ENCODE data around the gene ZW10. TPM values are rescaled to one million over a fixed set of nuclear protein-coding genes. Genes with fewer than 3 reads are reported as not detected.
A peak's percentile ranks its signal among the peaks of the same experiment; 100 is the strongest.

ZW10 gene
- polyA plus RNA-seq, 1 donor from 2014 or later = 20.8 TPM

DNA sequence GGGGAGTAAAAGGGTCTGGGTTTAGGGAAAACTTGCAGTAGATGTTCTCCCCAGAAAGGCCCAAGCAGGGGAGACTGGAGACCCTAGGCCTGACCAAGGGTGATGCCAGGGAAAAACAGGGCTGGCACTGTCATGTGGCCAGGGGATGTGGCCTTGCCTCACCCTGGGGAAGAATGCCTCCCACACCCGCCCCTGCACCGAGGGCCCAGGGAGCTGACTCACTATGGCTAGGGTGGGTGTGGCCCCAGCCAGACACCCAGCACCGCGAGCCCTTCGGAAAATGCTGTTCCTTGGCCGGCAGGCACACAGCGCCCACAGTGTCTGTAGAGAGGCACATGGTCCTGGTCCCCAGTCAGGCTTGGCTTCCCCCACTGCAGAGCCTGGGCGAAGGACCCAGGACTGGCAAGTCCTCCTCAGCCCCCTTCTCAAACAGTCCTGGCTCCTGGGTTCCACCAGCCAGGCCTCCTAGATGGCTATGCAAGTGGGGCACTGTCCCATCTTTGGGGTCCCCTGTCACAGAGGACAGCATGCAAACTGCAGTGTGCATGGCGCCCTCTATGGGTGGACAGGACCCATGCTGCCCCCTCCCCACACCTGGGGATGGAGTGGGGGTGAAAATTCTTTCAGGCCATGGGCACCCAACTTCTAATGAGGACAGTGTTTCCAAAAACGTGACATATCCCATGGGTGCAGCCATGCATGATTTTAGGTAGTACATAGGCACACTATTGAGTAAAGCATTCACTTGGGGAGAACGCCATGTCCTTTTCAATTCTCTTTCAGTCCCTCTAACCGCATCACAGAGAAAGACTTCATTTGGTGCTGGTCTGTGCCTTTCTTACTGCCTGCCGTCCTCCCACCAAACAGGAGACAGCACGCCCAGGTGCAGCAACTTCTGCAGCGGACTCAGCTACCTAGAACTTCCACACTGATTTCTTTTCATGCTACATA, 82.6 kb downstream of the ZW10 start:
- Histone ChIP-seq H3K36me3 (ENCODE audit: insufficient read depth, low read length) (no peaks in the 10 kb centered on the region), H2AFZ (ENCODE audit: low read depth, low read length) (no peak overlapping the region), H3F3A (ENCODE audit: insufficient read depth, low read length, poor library complexity, severe bottlenecking) (no peaks in the 10 kb centered on the region), H3K9me2 (ENCODE audit: insufficient read depth, low read length) (no peaks in the 10 kb centered on the region), H3K4me3 (ENCODE audit: low read length) (no peak overlapping the region), H4K20me1 (ENCODE audit: insufficient read depth) (no peaks in the 10 kb centered on the region), H3K79me2 (replicated peaks; ENCODE audit: insufficient read depth, low read length) (no peaks in the 10 kb centered on the region), H3K27ac (ENCODE audit: low read length) (no peak overlapping the region), H3K27me3 (ENCODE audit: insufficient read depth, low read depth, low read length) (no peaks in the 10 kb centered on the region), H3K9ac (ENCODE audit: low read length) (no peak overlapping the region), H3K4me2 (ENCODE audit: low read length) (no peak overlapping the region), H3K9me3 (ENCODE audit: low read length) (no peaks in the 10 kb centered on the region)
- peak; percentile 14 for TF ChIP-seq CTCF (IDR thresholded peaks at IDR 0.05; ENCODE audit: poor library complexity, severe bottlenecking)
- TF ChIP-seq MXI1 (conservative IDR thresholded peaks at IDR 0.05; ENCODE audit: poor library complexity, severe bottlenecking) = no peak
- TF ChIP-seq SMC3 (conservative IDR thresholded peaks at IDR 0.05; ENCODE audit: poor library complexity) = no peak
- no peak for TF ChIP-seq EP300 (conservative IDR thresholded peaks at IDR 0.05; ENCODE audit: poor library complexity, severe bottlenecking)
- TF ChIP-seq EZH2 (IDR thresholded peaks at IDR 0.05; ENCODE audit: borderline replicate concordance, insufficient read depth, low read length, poor library complexity, severe bottlenecking) = no peak
- TF ChIP-seq POLR2AphosphoS5 (IDR thresholded peaks at IDR 0.05) = no peak
- TF ChIP-seq, protein P1, sequence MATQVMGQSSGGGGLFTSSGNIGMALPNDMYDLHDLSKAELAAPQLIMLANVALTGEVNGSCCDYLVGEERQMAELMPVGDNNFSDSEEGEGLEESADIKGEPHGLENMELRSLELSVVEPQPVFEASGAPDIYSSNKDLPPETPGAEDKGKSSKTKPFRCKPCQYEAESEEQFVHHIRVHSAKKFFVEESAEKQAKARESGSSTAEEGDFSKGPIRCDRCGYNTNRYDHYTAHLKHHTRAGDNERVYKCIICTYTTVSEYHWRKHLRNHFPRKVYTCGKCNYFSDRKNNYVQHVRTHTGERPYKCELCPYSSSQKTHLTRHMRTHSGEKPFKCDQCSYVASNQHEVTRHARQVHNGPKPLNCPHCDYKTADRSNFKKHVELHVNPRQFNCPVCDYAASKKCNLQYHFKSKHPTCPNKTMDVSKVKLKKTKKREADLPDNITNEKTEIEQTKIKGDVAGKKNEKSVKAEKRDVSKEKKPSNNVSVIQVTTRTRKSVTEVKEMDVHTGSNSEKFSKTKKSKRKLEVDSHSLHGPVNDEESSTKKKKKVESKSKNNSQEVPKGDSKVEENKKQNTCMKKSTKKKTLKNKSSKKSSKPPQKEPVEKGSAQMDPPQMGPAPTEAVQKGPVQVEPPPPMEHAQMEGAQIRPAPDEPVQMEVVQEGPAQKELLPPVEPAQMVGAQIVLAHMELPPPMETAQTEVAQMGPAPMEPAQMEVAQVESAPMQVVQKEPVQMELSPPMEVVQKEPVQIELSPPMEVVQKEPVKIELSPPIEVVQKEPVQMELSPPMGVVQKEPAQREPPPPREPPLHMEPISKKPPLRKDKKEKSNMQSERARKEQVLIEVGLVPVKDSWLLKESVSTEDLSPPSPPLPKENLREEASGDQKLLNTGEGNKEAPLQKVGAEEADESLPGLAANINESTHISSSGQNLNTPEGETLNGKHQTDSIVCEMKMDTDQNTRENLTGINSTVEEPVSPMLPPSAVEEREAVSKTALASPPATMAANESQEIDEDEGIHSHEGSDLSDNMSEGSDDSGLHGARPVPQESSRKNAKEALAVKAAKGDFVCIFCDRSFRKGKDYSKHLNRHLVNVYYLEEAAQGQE (IDR thresholded peaks at IDR 0.05; ENCODE audit: borderline replicate concordance) = no peak
- TF ChIP-seq TAF1 (IDR thresholded peaks at IDR 0.05; ENCODE audit: low read depth) = no peak
- TF ChIP-seq RAD21 (conservative IDR thresholded peaks at IDR 0.05) = no peak

DNA sequence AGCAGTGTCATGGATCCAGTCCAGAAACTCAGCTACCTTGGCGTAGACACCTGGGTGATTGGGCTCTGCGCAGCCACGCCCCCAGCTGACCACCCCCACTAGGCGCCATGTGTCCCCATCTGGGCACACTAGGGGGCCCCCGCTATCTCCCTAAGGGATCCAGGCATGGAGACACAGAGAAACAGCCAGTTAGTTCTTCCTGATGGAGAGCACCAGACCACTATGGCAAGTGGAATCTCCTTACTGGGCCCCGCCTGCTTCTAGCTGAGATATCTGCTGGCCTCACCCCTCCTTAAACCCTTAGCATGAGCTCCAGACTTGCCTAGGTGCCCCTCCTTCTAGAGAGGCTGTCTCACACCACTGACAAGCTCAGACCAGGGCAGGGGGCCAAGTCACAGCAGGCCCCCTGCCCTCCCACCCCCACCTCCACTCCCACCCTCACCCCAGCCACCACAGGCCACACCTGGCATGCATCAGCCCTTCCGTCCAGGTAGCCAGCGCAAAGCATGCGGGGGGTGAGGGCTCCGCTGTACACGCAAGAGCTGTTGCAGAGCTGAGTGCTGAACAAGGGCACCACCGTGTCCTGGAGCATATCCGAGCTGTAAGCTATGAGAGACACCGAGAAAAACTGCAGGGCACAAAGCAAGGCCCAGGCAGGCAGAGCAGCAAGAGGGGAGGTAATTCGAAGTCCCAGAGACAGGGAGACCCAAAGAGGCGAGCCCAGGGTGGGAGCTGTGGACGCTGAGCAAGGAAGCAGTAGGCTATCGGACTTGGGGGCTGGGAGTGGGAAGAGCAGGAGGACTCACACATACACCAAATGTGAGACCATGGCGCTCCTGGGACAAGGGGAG, 83.5 kb downstream of the ZW10 start:
- H3K27ac ChIP-seq (ENCODE audit: low read length) = no peak overlapping the region
- no peaks in the 10 kb centered on the region for H3K27me3 ChIP-seq (ENCODE audit: insufficient read depth, low read depth, low read length)
- H3K9me3 ChIP-seq (ENCODE audit: low read length) = no peaks in the 10 kb centered on the region
- no peak overlapping the region for H3K4me2 ChIP-seq (ENCODE audit: low read length)
- no peaks in the 10 kb centered on the region for H3K9me2 ChIP-seq (ENCODE audit: insufficient read depth, low read length)
- H3K4me3 ChIP-seq (ENCODE audit: low read length) = no peak overlapping the region
- H4K20me1 ChIP-seq (ENCODE audit: insufficient read depth) = no peaks in the 10 kb centered on the region
- H3K9ac ChIP-seq (ENCODE audit: low read length) = no peak overlapping the region
- no peaks in the 10 kb centered on the region for H3K79me2 ChIP-seq (replicated peaks; ENCODE audit: insufficient read depth, low read length)
- H3K36me3 ChIP-seq (ENCODE audit: insufficient read depth, low read length) = no peaks in the 10 kb centered on the region
- H3F3A ChIP-seq (ENCODE audit: insufficient read depth, low read length, poor library complexity, severe bottlenecking) = no peaks in the 10 kb centered on the region
- TF ChIP-seq EZH2 (IDR thresholded peaks at IDR 0.05; ENCODE audit: borderline replicate concordance, insufficient read depth, low read length, poor library complexity, severe bottlenecking) (no peak), SMC3 (conservative IDR thresholded peaks at IDR 0.05; ENCODE audit: poor library complexity) (no peak), EP300 (conservative IDR thresholded peaks at IDR 0.05; ENCODE audit: poor library complexity, severe bottlenecking) (no peak), POLR2AphosphoS5 (IDR thresholded peaks at IDR 0.05) (no peak), MXI1 (conservative IDR thresholded peaks at IDR 0.05; ENCODE audit: poor library complexity, severe bottlenecking) (no peak), CTCF (IDR thresholded peaks at IDR 0.05; ENCODE audit: poor library complexity, severe bottlenecking) (no peak)
- TF ChIP-seq, protein P1 (IDR thresholded peaks at IDR 0.05; ENCODE audit: borderline replicate concordance) = no peak
- no peak overlapping the region for H2AFZ ChIP-seq (ENCODE audit: low read depth, low read length)
